Neuronal stem cell (in vitro differentiated cells): Measurements from ENCODE around the gene RPUSD1.

Experiments
- DNase-seq: peaks from one replicate; pipeline ENCODE4 v3.0.0-alpha.2; 2013; ENCODE audit warnings: low spot score
- H2AFZ ChIP-seq: one replicate; pipeline ENCODE4 v1.6.1; 2013; ENCODE audit warnings: mild to moderate bottlenecking, low read length, inconsistent platforms
- H2AK5ac ChIP-seq: 2 replicates; pipeline ENCODE4 v1.6.1; 2013; ENCODE audit warnings: low read depth, mild to moderate bottlenecking, inconsistent platforms, low read length, moderate library complexity, mixed read lengths
- H2BK120ac ChIP-seq: 2 replicates; pipeline ENCODE4 v1.6.1; 2013; ENCODE audit warnings: low read depth, mild to moderate bottlenecking, inconsistent platforms, low read length, moderate library complexity, mixed read lengths
- H2BK12ac ChIP-seq: one replicate; pipeline ENCODE4 v1.6.1; 2013; ENCODE audit warnings: low read length, inconsistent platforms
- H2BK15ac ChIP-seq: 2 replicates; pipeline ENCODE4 v1.6.1; 2013; ENCODE audit warnings: mild to moderate bottlenecking, low read length, inconsistent platforms, mixed read lengths
- H2BK5ac ChIP-seq: one replicate; pipeline ENCODE4 v1.6.1; 2013; ENCODE audit warnings: inconsistent platforms, mild to moderate bottlenecking, low read length, moderate library complexity
- H3K14ac ChIP-seq: one replicate; pipeline ENCODE4 v1.6.1; 2013; ENCODE audit warnings: low read length, inconsistent platforms
- H3K18ac ChIP-seq: 2 replicates; pipeline ENCODE4 v1.6.1; 2013; ENCODE audit warnings: low read length, inconsistent platforms
- H3K23ac ChIP-seq: 2 replicates; pipeline ENCODE4 v1.6.1; 2013; ENCODE audit warnings: low read depth, mild to moderate bottlenecking, mixed read lengths, low read length, inconsistent platforms; ENCODE audit not compliant: poor library complexity
- H3K27ac ChIP-seq: replicated peaks from 3 replicates; pipeline ENCODE4 v1.5.1; 2013; ENCODE audit warnings: low read length, inconsistent platforms
- H3K27me3 ChIP-seq, 3 experiments: 2 replicates each; pipeline ENCODE4 v1.6.1; 2013; ENCODE audit warnings: low read length in 3 of 3, mild to moderate bottlenecking in 2 of 3, inconsistent platforms in 1 of 3, low read depth in 1 of 3, mixed read lengths in 1 of 3, moderate library complexity in 1 of 3; ENCODE audit not compliant: control insufficient read depth in 3 of 3, insufficient read depth in 3 of 3
- H3K36me3 ChIP-seq, 2 donors: replicated peaks in 1 of 2; 2 replicates each; pipeline ENCODE4 v1.6.1; 2013; ENCODE audit warnings: low read length in 2 of 2; ENCODE audit not compliant: control insufficient read depth in 2 of 2, insufficient read depth in 2 of 2
- H3K4ac ChIP-seq: 2 replicates; pipeline ENCODE4 v1.6.1; 2013; ENCODE audit warnings: inconsistent platforms, mild to moderate bottlenecking, low read length, moderate library complexity
- H3K4me1 ChIP-seq, 2 donors: 1 replicate in 1 of 2; 2 replicates in 1 of 2; pipeline ENCODE4 v1.6.1; 2013; ENCODE audit warnings: low read length in 2 of 2, low read depth in 1 of 2; ENCODE audit not compliant: control insufficient read depth in 2 of 2, insufficient read depth in 1 of 2
- H3K4me2 ChIP-seq: one replicate; pipeline ENCODE4 v1.6.1; 2013; ENCODE audit warnings: mild to moderate bottlenecking, low read length, inconsistent platforms; ENCODE audit not compliant: insufficient read depth, poor library complexity, severe bottlenecking
- H3K4me3 ChIP-seq, 2 donors: 2 replicates each; pipeline ENCODE4 v1.5.1; 2013; ENCODE audit warnings: low read length in 2 of 2, mild to moderate bottlenecking in 2 of 2, inconsistent platforms in 1 of 2, moderate library complexity in 1 of 2
- H3K79me1 ChIP-seq: one replicate; pipeline ENCODE4 v1.6.1; 2013; ENCODE audit warnings: low read depth, mild to moderate bottlenecking, inconsistent platforms, low read length, moderate library complexity
- H3K9ac ChIP-seq: one replicate; pipeline ENCODE4 v1.6.1; 2013; ENCODE audit warnings: mild to moderate bottlenecking, low read depth, low read length, inconsistent platforms; ENCODE audit not compliant: poor library complexity
- H3K9me3 ChIP-seq, 2 donors: replicated peaks in 1 of 2; 2 replicates each; pipeline versions ENCODE3 to v1.6.1; 2013; ENCODE audit warnings: low read length in 2 of 2, mild to moderate bottlenecking in 2 of 2, inconsistent platforms in 1 of 2, low read depth in 1 of 2, mixed read lengths in 1 of 2, moderate library complexity in 1 of 2; ENCODE audit not compliant: control insufficient read depth in 2 of 2, insufficient read depth in 1 of 2
- H4K8ac ChIP-seq: one replicate; pipeline ENCODE4 v1.6.1; 2013; ENCODE audit warnings: low read depth, mild to moderate bottlenecking, inconsistent platforms, low read length, moderate library complexity
- H4K91ac ChIP-seq: one replicate; pipeline ENCODE4 v1.6.1; 2013; ENCODE audit warnings: low read length, low read depth, mild to moderate bottlenecking, inconsistent platforms; ENCODE audit not compliant: poor library complexity
- WGBS, 2 donors: extraction: QIAGEN DNeasy Blood & Tissue Kit; methylation state at CpG; one replicate each; pipeline ENCODE4 v1.1.7; 2013; ENCODE audit warnings: missing lambda C conversion rate in 2 of 2, mixed read lengths in 1 of 2; ENCODE audit not compliant: insufficient read length in 2 of 2, insufficient replicate concordance in 1 of 2; ENCODE audit errors: extremely low coverage in 2 of 2; 5-methylcytosine and 5-hydroxymethylcytosine counted together

The RPUSD1 gene

GRCh38 chr16:788399-789126, 382 bp upstream of the RPUSD1 start, which contains the start of gene CHTF18:
Gene CHTF18, plus strand, starts transcription at chr16:788620. Its CDS starts 65 bp downstream, at chr16:788685.
- H3K4me2 ChIP-seq = peak within 1 kb of the TSS; percentile 89
- peak within 1 kb of the TSS; percentile 10 for H2BK12ac ChIP-seq
- peak within 1 kb of the TSS; percentile 97 for H3K9ac ChIP-seq
- H3K9me3 ChIP-seq = no peaks in the 10 kb centered on the region
- H3K27me3 ChIP-seq = no peaks in the 10 kb centered on the region
- no peak within 1 kb of the TSS for H2BK120ac ChIP-seq
- no CpG with 5 or more reads among the region's 97 CpGs for WGBS, 2 donors
- H3K79me1 ChIP-seq = peaks cover 56% of the 10 kb centered on the region
- peaks cover 8 to 9% of the 10 kb centered on the region in 2 donors for H3K4me1 ChIP-seq
- peak within 1 kb of the TSS; percentile 72 for H4K8ac ChIP-seq
- peak within 1 kb of the TSS; percentile 89 for H3K23ac ChIP-seq
- peak within 1 kb of the TSS; percentile 94 for H2AK5ac ChIP-seq
- H2AFZ ChIP-seq = peak within 1 kb of the TSS; percentile 80
- H3K36me3 ChIP-seq = peaks cover 43 to 60% of the 10 kb centered on the region in 2 donors
- no peak within 1 kb of the TSS for H3K4ac ChIP-seq
- H3K18ac ChIP-seq = peak within 1 kb of the TSS; percentile 97
- peak within 1 kb of the TSS; percentile 39 for H3K14ac ChIP-seq
- no peak within 1 kb of the TSS for H4K91ac ChIP-seq
- peak; percentile 91 for DNase-seq
- peak within 1 kb of the TSS; percentile 75 to 99 for H3K4me3 ChIP-seq
- H2BK5ac ChIP-seq = no peak within 1 kb of the TSS
- H3K27ac ChIP-seq = no peak within 1 kb of the TSS
- H2BK15ac ChIP-seq = no peak within 1 kb of the TSS

- H3K9me3 ChIP-seq = no peaks in the 10 kb centered on the region
- H3K14ac ChIP-seq = peak overlapping the region; percentile 39
- H4K8ac ChIP-seq = peak overlapping the region; percentile 72
- H3K4me2 ChIP-seq = peak overlapping the region; percentile 89
- H3K4me1 ChIP-seq = peaks cover 8 to 9% of the 10 kb centered on the region in 2 donors
- H3K23ac ChIP-seq = peak overlapping the region; percentile 81
- no peak overlapping the region for H4K91ac ChIP-seq
- no peak overlapping the region for H3K4ac ChIP-seq
- peak overlapping the region; percentile 78 for H2AK5ac ChIP-seq
- no peak overlapping the region for H2BK120ac ChIP-seq
- peaks cover 0 to 3% (median 0%) of the 10 kb centered on the region in 3 experiments for H3K27me3 ChIP-seq
- no CpG with 5 or more reads among the region's 47 CpGs for WGBS, 2 donors
- no peak overlapping the region for H2BK12ac ChIP-seq
- no peak overlapping the region for H2BK5ac ChIP-seq
- peak overlapping the region; percentile 75 to 98 for H3K4me3 ChIP-seq
- H3K9ac ChIP-seq = peak overlapping the region; percentile 97
- H3K27ac ChIP-seq = no peak overlapping the region
- peaks cover 34 to 49% of the 10 kb centered on the region in 2 donors for H3K36me3 ChIP-seq
- H3K79me1 ChIP-seq = peaks cover 54% of the 10 kb centered on the region
- H2BK15ac ChIP-seq = no peak overlapping the region
- no peak overlapping the region for H2AFZ ChIP-seq
- no peak for DNase-seq
- H3K18ac ChIP-seq = no peak overlapping the region
Observed at GRCh38 chr16:787321-787966, 737 bp downstream of the RPUSD1 start.

DNA sequence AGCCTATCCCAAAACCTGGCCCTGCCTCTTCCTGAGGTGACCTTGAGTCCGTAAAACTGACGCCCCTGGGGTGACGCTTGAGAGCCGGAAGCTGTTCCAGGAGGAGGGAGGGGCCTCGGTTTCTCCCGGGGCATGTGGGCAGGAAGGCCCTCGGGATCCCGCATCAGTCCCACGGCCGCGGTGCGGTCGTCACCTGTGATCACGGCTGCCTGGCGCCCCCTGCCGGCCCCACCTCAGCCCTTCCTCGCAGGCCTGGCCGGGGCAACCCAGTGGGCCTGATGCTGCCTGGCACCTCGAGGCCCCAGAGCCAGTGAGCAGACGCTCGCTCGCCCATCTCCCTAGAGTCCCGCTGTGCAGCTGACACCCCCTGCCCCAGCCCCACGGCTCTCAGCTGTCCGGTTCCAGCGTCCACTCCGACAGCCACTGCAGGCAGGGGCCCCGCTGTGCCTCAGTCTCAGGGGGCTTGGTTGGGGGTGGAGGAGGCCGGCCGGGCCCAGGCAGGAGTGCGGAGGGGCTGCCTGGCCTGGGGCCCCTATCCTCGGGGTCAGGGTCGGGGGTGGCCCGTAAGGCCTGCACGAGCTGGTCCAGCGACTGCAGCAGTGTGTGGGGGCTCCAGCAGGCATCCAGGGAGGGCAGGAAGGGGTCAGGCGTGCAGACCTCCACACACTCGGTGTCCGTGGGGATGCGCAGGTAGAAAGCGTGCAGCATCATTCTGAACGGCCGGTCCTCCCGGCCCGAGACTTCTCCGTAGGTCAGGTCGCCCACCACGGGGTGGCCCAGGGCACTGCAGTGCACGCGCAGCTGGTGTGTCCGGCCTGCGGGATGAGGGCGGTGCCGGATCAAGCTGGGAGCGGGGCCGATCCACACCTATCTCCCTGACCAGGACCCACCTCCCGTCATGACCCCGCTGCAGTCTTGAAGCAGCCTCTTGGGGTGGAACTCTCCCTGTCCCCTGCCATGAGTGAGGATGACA, 2.3 kb downstream of the RPUSD1 start:
- no peak overlapping the region for H2BK15ac ChIP-seq
- peak overlapping the region; percentile 75 for H2BK5ac ChIP-seq
- H3K4me2 ChIP-seq = no peak overlapping the region
- peaks cover 20 to 35% of the 10 kb centered on the region in 2 donors for H3K36me3 ChIP-seq
- H3K27me3 ChIP-seq = peaks cover 0 to 18% (median 0%) of the 10 kb centered on the region in 3 experiments
- no peak overlapping the region for H3K4ac ChIP-seq
- H3K14ac ChIP-seq = no peak overlapping the region
- no peak overlapping the region for H2BK120ac ChIP-seq
- H3K27ac ChIP-seq = no peak overlapping the region
- peaks cover 48% of the 10 kb centered on the region for H3K79me1 ChIP-seq
- H3K9ac ChIP-seq = peak overlapping the region; percentile 4
- no peaks in the 10 kb centered on the region for H3K9me3 ChIP-seq
- H3K23ac ChIP-seq = peak overlapping the region; percentile 80
- WGBS, 2 donors = no CpG with 5 or more reads among the region's 58 CpGs
- DNase-seq = peak; percentile 61
- H2BK12ac ChIP-seq = peak overlapping the region; percentile 58
- peak overlapping the region; percentile 43 for H4K8ac ChIP-seq
- peak overlapping the region; percentile 39 to 75 for H3K4me3 ChIP-seq
- peaks cover 8 to 9% of the 10 kb centered on the region in 2 donors for H3K4me1 ChIP-seq
- no peak overlapping the region for H2AFZ ChIP-seq
- H3K18ac ChIP-seq = peak overlapping the region; percentile 85
- H4K91ac ChIP-seq = no peak overlapping the region
- peak overlapping the region; percentile 88 for H2AK5ac ChIP-seq
